ENCODE data around the gene CEP250. TPM values are rescaled to one million over a fixed set of nuclear protein-coding genes. Genes with fewer than 3 reads are reported as not detected.

CEP250 gene
- total RNA-seq, 1 experiment from 2014 or later = 42.3 TPM

- Histone ChIP-seq H4K20me1 (ENCODE audit: insufficient read depth) (no peaks in the 10 kb centered on the region), H2AFZ (ENCODE audit: low read depth, low read length, poor library complexity, severe bottlenecking) (no peak overlapping the region), H3K9ac (ENCODE audit: low read length) (no peak overlapping the region), H3K27me3 (ENCODE audit: insufficient read depth, low read length) (no peaks in the 10 kb centered on the region), H3K27ac (ENCODE audit: low read depth, low read length) (no peak overlapping the region), H3K79me2 (ENCODE audit: insufficient read depth, low read length) (no peaks in the 10 kb centered on the region), H3K4me3 (replicated peaks in 1 of 2; ENCODE audit: low read depth in 1 of 2, low read length in 2 of 2) (no peak overlapping the region), H3K36me3 (ENCODE audit: control insufficient read depth in 1 of 2, insufficient read depth in 2 of 2, low read length in 2 of 2) (no peaks in the 10 kb centered on the region), H3K4me2 (ENCODE audit: low read length) (no peak overlapping the region), H3K9me3 (ENCODE audit: control insufficient read depth in 1 of 2, insufficient read depth in 1 of 2, low read depth in 1 of 2, low read length in 2 of 2) (no peaks in the 10 kb centered on the region), H3K4me1 (ENCODE audit: control insufficient read depth in 1 of 2, insufficient read depth in 2 of 2, low read length in 2 of 2) (peaks cover 0 to 7% of the 10 kb centered on the region in 2 experiments; a peak in 2 of 4 replicates), H3K9me2 (ENCODE audit: insufficient read depth) (no peaks in the 10 kb centered on the region)
- RAD21 ChIA-PET (ENCODE audit: low non-redundant PET in 1 of 2, low total read pairs in 2 of 2, uncharacterized antibody in 2 of 2, unreplicated experiment in 2 of 2) = no interaction called here
- DNase-seq (ENCODE audit: low read depth, low spot score) (no peak), ATAC-seq (no peak)
- POLR2A ChIA-PET = no interaction called here
- intact Hi-C loops (cut with micrococcal nuclease) = no loop called here
- CTCF ChIA-PET = no interaction called here
- TF ChIP-seq ATF3 (IDR thresholded peaks at IDR 0.05) (no peak), REST (IDR thresholded peaks at IDR 0.05; ENCODE audit: low read depth) (no peak), CEBPB (IDR thresholded peaks at IDR 0.05; ENCODE audit: low read depth) (no peak), POLR2AphosphoS5 (IDR thresholded peaks at IDR 0.05; ENCODE audit: low read depth, low read length) (no peak), ZFX (IDR thresholded peaks at IDR 0.05) (no peak), EGR1 (IDR thresholded peaks at IDR 0.05; ENCODE audit: low read depth) (no peak), ZNF274 (IDR thresholded peaks at IDR 0.05; ENCODE audit: low read depth, low read length) (no peak), ELF1 (IDR thresholded peaks at IDR 0.05; ENCODE audit: borderline replicate concordance, low read depth) (no peak), SIN3A (IDR thresholded peaks at IDR 0.05; ENCODE audit: low read depth) (no peak), ZBTB33 (IDR thresholded peaks at IDR 0.05; ENCODE audit: extremely low read depth, insufficient replicate concordance, low read length) (no peak), RAD21 (IDR thresholded peaks at IDR 0.05; ENCODE audit: low read depth) (no peak), EZH2 (IDR thresholded peaks at IDR 0.05) (no peak)
- no TSS peak for BruUV-seq (replicated peaks)
Measured at GRCh38 chr20:35563834-35564233, 108.4 kb downstream of the CEP250 start.

All from HCT116 (cell line).